Upper lobe of left lung (tissue), 4 donors: ENCODE results near the gene SPATA20.

Experiments used
- CTCF ChIP-seq, 6 experiments: fragments of 450-650 bp in 4 of 6; fragments of 200-600 bp in 2 of 6; sonication (generic) in 2 of 6; IDR thresholded peaks; one replicate each; pipeline ENCODE4 v1.5.1; 2016 to 2019; ENCODE audit warnings: antibody characterized with exemption in 6 of 6
- EP300 ChIP-seq, 4 donors: sonication (generic); formaldehyde crosslinking; IDR thresholded peaks; one replicate each; pipeline ENCODE4 v1.5.1; 2017; ENCODE audit warnings: antibody characterized with exemption in 4 of 4, control low read depth in 2 of 4
- POLR2A ChIP-seq, 4 donors: fragments of 450-650 bp; IDR thresholded peaks; one replicate each; pipeline ENCODE4 v1.5.1; 2016 to 2017; ENCODE audit warnings: antibody characterized with exemption in 4 of 4, mild to moderate bottlenecking in 2 of 4
- POLR2AphosphoS5 ChIP-seq, 2 donors: sonication (generic); formaldehyde crosslinking; IDR thresholded peaks; one replicate each; pipeline ENCODE4 v1.5.1; 2017; ENCODE audit warnings: antibody characterized with exemption in 2 of 2

GRCh38 chr17:50583641-50584040, 36.7 kb downstream of the SPATA20 start:
- TF ChIP-seq POLR2AphosphoS5 (IDR thresholded peaks at IDR 0.05), result no peak
- TF ChIP-seq POLR2A (IDR thresholded peaks at IDR 0.05), result no peak
- TF ChIP-seq CTCF (IDR thresholded peaks at IDR 0.05), result no peak
- TF ChIP-seq EP300 (IDR thresholded peaks at IDR 0.05), result no peak
